ENCODE measurements around the gene KIF26A.

The KIF26A gene

GRCh38 chr14:104131968-104132732 is 6.2 kb upstream of the KIF26A start:
- no peak for DNase-seq (ENCODE audit: low read depth)

- no peak for DNase-seq (ENCODE audit: low read depth)
These were observed 5.4 kb upstream of the KIF26A start for GRCh38 chr14:104132981-104133380.

DNA sequence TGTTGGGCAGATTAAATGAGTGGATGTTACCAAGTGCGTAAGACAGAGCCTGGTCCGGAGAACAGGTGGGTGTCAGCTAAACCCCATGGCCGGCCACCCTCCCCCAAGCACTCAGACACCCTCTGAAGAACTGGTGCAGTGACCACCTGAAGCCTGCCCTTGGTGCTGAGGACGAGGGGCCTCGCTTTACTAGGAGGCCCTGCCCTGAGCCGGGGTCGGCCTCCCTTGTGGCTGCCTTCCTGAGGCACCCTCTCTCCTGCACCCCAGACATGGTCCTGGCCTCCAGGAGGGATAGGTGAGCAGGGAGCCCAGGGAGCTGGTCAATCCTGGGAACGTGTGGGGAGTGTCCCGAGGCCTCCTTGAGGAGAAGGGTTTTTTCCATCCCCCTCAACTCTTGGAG is 4.9 kb upstream of the KIF26A start:
- DNase-seq (ENCODE audit: low read depth), result no peak

- DNase-seq (ENCODE audit: low read depth), result no peak
These were observed 4.1 kb upstream of the KIF26A start for GRCh38 chr14:104134061-104134965.

DNA sequence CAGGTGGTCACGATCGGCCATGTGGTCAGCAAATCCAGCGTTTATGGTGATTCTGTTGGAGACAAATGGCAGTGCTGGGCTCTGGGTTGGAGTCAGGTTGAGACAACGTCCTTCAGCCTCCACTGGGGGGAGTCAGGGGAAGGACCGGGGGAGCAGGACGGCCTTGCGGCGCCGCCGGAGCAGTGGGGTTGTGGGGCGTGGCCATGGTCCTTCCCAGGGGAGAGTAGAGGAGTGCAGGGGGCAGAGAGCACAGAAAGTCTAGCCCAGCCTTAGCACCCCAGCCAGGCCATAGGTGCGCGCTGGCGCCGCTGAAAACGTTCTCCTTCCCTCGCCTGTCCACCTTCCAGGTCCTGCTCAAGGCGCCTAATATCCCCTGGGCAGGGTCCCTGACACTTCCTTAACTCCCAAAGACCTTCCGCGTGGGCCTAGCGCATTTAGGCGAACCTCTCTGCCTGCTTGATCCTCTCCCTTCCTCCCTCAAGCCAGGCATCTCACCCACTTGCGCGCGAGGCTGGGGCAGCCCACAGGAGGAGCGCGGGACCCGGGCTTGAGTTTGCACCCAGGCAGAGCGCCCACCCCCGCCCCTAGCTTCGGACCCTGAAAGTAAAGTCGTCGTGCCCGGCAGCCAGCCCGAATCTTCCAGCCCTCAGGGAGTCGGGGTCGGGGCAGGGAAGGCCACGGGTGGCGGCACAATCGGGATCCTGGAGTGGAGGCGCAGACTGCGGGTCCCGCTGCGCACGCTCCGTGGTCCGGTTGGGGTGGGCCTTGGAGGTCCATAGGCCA is 3.1 kb upstream of the KIF26A start:
- DNase-seq (ENCODE audit: low read depth), result no peak

- no peak for DNase-seq (ENCODE audit: low read depth)
These were observed 2.4 kb upstream of the KIF26A start for GRCh38 chr14:104135904-104136471.

DNA sequence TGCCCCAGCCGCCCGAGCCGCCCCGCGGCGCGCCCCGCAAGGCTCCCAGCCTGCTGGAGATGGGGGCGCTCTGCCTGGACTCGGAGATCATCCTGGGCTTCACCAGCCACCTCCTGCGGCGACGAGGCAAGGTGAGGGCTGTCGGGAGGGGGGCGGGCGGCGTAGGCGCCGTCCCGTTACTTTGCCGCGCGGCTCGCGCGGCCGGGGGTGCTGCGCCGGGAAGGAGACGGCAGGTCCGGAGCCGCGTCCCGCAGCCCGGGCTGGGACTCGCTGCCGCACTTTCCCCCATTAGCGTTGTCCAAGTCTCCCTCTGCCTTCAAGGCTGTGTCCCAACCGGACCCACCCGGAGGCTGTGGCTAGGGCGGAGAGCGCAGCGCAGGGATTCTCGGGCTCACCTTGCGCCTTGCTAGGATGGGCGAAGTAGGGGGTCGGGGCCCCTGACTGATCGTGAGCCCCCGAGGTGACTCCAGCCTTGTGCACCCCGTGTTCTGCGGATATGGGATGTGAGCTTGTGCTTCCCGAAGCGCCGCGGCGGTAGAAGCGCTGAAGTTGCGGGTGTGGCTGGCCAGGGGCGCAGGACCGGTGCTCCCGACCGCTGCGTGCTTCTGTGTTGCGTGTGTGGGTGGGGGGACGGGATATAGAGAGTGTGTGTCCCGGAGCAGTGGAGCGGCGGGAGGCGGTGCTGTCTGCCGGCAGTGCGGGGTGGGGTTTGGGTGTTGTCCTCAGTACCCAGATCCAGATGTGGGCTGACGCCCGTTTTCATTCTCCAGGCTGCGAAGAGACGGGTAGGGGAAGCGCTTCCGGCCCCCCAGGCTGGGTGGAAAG is 1.7 kb upstream of the KIF26A start:
- DNase-seq (ENCODE audit: low read depth), result no peak

DNA sequence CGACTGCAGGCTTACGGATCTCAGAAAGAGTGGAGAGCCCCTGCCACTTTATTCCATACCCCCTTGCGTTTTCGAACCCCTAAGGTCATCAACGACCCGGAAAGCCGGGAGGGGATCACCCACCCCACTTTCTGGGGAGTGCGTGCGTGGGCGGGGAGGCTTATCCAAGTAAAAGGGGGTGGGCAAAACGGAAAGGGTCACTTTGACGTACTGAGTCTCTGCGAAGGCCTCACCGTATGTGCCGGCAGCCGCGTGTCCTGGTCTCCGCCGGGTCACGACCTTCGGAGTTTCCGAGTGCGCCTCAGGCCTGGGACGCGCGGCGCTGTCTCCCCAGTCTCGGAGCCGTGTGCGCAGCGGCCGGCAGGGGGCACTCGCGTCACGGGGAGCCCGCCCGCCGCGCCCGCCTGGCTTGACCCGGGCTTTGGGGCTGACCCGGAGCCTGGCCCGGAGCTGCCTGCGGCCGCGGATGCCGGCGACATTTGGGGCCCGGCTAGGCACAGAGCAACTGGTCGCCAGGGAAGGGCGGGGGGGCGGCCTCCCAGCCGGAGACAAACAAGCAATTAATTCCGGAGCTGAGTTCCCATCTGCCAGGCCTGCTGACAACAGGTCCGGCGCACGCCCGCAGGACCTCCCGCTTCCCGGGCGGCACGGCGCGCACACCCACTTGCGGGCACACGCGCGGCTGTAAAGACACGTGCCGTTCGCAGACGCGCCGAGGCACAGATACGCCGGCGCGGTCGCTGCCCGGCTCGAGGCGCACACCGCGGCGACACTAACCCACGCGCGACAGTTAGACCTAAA is 890 bp upstream of the KIF26A start:
- DNase-seq (ENCODE audit: low read depth), result peak; percentile 3

- DNase-seq (ENCODE audit: low read depth), result no peak
These were observed 502 bp downstream of the KIF26A start for GRCh38 chr14:104138718-104139459.

DNA sequence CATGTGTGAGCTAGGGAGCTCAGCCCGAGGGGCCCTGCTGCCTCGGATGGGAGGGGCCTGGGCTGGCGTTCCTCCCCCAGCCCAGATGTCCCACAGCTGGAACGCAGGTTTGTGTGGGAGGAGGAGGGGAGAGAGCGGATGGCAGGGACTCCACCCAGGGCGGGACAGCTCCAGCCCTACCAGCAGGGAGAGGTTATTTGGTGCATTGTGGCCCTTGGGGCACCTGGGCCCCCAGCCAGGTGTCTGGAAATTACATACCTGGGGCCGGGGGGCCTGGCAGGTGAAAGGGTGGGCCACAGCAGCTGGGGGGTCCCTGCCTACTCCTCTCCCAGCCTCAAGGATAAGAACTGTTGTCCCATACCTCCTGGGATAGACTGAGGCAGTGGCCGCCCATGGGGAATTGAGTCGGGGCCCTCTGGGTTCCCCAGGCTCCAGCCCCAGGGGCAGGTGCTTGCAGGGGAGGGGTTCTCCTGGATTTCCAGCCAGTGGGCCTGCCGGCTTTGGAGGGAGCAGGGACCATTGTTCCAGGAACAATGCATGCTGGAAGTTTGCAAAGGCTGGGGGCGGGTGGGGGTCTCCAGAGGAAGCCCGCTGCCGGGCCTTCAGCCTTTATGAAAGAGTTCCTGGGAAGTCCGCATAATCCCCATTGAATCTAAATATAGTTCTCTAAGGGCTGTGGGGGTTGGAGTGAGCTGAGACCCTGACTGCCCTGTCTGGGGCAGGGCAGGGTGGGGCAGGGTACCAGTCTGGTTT is 1.2 kb downstream of the KIF26A start:
- DNase-seq (ENCODE audit: low read depth), result no peak

GRCh38 chr14:104140213-104140462 is 1.8 kb downstream of the KIF26A start:
- no peak for DNase-seq (ENCODE audit: low read depth)

- no peak for DNase-seq (ENCODE audit: low read depth)
These were observed 2.3 kb downstream of the KIF26A start for GRCh38 chr14:104140463-104141331.

GRCh38 chr14:104141621-104142091 is 3.3 kb downstream of the KIF26A start:
- no peak for DNase-seq (ENCODE audit: low read depth)

- DNase-seq (ENCODE audit: low read depth), result no peak
These were observed 4.0 kb downstream of the KIF26A start for GRCh38 chr14:104142136-104142945.

DNA sequence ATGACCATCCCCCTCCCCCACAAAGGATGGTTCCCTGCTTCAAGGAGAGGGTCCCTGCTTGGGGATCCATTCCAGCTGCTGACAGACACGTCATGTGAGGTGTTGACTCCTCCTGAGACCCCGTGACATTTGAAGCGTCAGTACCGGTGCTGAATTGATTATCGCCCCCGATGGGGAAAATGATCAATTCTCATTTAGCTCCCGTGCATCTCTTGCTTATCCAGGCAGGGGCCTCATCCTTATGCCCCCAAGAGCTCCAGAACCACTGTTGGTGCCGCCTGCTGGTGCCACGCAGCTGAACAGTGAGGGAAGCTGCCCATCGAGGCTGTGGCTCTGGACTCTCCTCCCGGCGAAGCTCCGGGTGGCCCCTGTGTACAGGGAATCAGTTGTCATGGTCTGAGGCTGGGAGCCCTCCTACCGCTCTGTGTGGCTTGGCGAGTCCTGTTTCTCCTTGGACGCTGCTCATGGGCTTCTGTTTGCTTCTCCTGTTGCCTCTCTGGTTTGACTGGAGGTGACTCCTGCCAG is 4.6 kb downstream of the KIF26A start:
- no peak for DNase-seq (ENCODE audit: low read depth)

DNA sequence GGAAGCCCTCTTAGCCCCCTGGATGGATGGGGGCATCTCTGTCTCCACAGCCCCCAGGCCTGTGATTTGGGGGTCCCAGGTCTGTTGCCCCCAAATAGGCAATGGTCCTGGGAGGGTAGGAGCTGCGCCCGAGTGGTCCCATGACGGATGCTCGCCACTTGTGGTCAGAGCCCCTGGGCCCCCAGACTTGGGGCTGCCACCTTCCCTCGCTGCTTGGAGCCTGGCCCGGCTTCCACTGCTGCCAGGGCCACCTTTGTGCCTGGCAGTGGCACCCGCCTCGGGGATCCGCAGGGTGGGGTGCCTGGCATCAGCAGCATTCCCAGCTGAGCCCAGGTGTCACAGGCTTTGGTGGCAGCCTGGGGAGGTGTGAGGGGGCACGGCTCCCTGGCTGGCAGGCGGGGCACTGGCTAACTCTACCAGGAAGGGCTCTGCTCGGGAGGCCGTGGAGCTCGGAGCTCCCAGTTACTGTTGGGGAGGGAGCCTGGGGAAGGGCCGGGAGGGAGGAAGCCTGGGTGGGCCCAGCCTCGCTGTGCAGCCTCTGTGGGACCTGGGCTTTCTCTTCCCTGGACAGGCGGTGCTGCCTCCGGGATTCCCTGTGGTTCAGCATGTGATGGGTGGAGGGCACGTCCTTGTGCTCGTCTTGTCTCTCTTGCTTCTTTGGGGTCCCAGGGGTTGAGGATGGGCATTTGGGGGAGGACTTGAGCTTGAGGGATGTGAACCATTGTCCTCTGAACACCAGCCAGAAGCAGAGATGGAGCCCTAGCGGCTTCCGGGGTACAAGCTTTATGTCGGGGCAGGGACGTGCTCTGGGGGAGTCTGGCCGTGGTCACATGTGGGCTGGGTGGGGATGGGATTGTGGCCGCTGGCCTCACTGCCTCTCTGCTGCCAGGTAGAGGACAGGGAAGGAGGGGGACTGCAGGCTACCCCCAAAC is 5.4 kb downstream of the KIF26A start:
- DNase-seq (ENCODE audit: low read depth), result no peak

Measured in fibroblast of the conjunctiva (primary cell).